Caco-2 (cell line): ENCODE measurements around the gene TMEM250. TPM values are rescaled to one million over a fixed set of nuclear protein-coding genes. Genes with fewer than 3 reads are reported as not detected.
A peak's percentile ranks its signal among the peaks of the same experiment; 100 is the strongest.

Experiments
- BruUV-seq: library from RNA; stranded (reverse); fragments of 400-500 nt; replicated peaks from 2 replicates; lab custom pipeline; 2021; lab: Mats Ljungman, UMichigan
- CTCF ChIA-PET: fragments of 300-600 bp; sonication (Branson Sonifier 250); formaldehyde crosslinking; loops from one replicate; lab custom pipeline; 2022; ENCODE audit warnings: antibody characterized with exemption; lab: Charles Lee
- POLR2A ChIA-PET: fragments of 300-600 bp; sonication (Branson Sonifier 250); formaldehyde crosslinking; loops from one replicate; lab custom pipeline; 2022; ENCODE audit warnings: antibody characterized with exemption; lab: Charles Lee
- DNase-seq, 2 experiments: peaks; one replicate each; pipeline versions ENCODE4 v3.0.0 to v3.0.0-alpha.2; 2020 to 2022
- H3K27me3 ChIP-seq: replicated peaks from 2 replicates; pipeline ENCODE4 v1.6.0; 2011; ENCODE audit warnings: low read length; ENCODE audit not compliant: control insufficient read depth, insufficient read depth
- H3K36me3 ChIP-seq: 2 replicates; pipeline ENCODE4 v1.5.1; 2011; ENCODE audit warnings: low read length; ENCODE audit not compliant: control insufficient read depth, insufficient read depth
- H3K4me1 ChIP-seq: fragments of 250-450 bp; sonication (Bioruptor Pico); 2 replicates; pipeline ENCODE4 v1.5.1; 2020; ENCODE audit warnings: mild to moderate bottlenecking
- H3K4me3 ChIP-seq: 2 replicates; pipeline ENCODE4 v1.5.1; 2011; ENCODE audit warnings: low read depth, mild to moderate bottlenecking, control low read depth, low read length
- H3K9me3 ChIP-seq: fragments of 250-450 bp; sonication (Bioruptor Pico); 2 replicates; pipeline ENCODE4 v1.5.1; 2020; ENCODE audit warnings: mild to moderate bottlenecking, moderate library complexity
- H3K27ac Mint-ChIP-seq: one replicate; pipeline ENCODE4 v1.8.0; 2022; ENCODE audit warnings: mixed read lengths; ENCODE audit not compliant: unreplicated experiment
- H3K27me3 Mint-ChIP-seq: one replicate; pipeline ENCODE4 v1.8.0; 2022; ENCODE audit warnings: mixed read lengths; ENCODE audit not compliant: insufficient read depth, unreplicated experiment
- H3K36me3 Mint-ChIP-seq: one replicate; pipeline ENCODE4 v1.8.0; 2022; ENCODE audit warnings: mild to moderate bottlenecking, mixed read lengths; ENCODE audit not compliant: insufficient read depth, unreplicated experiment
- H3K4me1 Mint-ChIP-seq: one replicate; pipeline ENCODE4 v1.8.0; 2022; ENCODE audit warnings: low read depth, mixed read lengths; ENCODE audit not compliant: unreplicated experiment
- H3K4me3 Mint-ChIP-seq: one replicate; pipeline ENCODE4 v1.8.0; 2022; ENCODE audit warnings: mild to moderate bottlenecking, moderate library complexity, mixed read lengths; ENCODE audit not compliant: unreplicated experiment
- H3K9me3 Mint-ChIP-seq: one replicate; pipeline ENCODE4 v1.8.0; 2022; ENCODE audit warnings: mixed read lengths; ENCODE audit not compliant: unreplicated experiment
- intact Hi-C: fragments of 100-400 bp; cut with micrococcal nuclease; formaldehyde crosslinking; loops from one replicate; pipeline ENCODE4 v1.10.0; 2022; ENCODE audit not compliant: unreplicated experiment
- total RNA-seq: library from RNA; stranded (reverse); gene quantifications from 2 replicates; pipeline ENCODE4 v1.2.3, GENCODE V29; 2022
- TF ChIP-seq, protein P1 (sequence below), 2 experiments: fragments of 200-600 bp in 1 of 2; IDR thresholded peaks; 1 replicate in 1 of 2; 2 replicates in 1 of 2; pipeline versions ENCODE4 v1.5.1 to v1.8.0; 2011 to 2022; ENCODE audit warnings: antibody characterized with exemption in 1 of 2, control low read depth in 1 of 2, inconsistent platforms in 1 of 2, low read depth in 1 of 2, low read length in 1 of 2, mild to moderate bottlenecking in 1 of 2, moderate library complexity in 1 of 2; ENCODE audit not compliant: insufficient read depth in 1 of 2, severe bottlenecking in 1 of 2, unreplicated experiment in 1 of 2

Gene TMEM250
- total RNA-seq, 1 experiment from 2014 or later: 38.2 TPM

DNA sequence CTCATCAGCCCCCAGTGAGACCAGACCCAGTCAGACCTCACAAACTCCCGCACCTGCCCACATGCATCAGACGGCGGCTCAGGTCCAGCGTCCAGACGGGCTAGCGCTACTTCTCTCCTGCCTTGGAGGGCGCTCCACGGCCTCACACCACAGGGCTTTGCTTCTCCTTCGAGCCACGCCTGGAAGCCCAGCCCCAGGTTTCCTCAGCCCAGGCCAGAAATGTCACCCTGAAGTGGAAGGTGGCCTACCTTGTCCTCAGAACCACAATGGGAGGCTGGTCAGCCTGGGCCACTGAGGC, 26.4 kb downstream of the TMEM250 start:
- no peaks in the 10 kb centered on the region for H3K4me1 Mint-ChIP-seq
- no peaks in the 10 kb centered on the region for H3K36me3 ChIP-seq

DNA sequence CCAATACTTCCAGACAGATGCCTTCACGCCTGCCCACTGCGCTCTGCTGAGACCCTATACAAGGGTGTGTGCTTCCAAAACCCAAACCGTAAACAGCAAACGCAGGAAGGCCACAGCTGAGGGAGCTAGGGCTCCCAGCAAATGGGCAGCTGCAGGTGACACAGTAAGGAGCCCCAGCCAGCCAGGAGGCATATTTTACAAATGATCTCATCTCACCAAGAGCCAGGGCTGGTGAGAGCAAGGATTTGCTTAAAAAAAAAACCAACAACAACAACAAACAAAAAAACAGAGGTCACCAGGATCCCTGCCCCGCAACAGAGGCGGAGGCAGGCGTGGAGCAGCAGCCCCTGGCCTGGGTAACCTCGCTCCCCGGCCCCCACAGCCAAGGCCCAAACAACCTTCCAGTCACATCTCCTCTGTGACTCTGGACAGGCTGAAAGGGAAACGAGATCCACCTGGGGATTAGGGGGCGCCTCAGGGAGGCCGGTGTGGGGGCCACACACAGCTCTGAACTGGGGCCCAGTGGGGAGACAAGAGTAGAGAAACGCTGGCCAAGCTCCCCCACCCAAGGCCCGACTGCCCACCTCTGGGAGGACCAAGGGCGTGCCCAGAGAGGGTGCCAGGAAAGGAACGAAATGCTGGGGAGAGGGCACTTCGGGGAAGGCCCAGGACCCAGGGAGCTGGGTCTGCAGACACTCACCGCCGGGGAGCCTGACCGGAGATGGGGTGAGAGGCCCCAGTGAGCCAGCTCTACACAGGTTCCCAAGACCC, 26.9 kb downstream of the TMEM250 start:
- Histone ChIP-seq H3K4me1 (peaks cover 14% of the 10 kb centered on the region), H3K4me3 (no peak overlapping the region), H3K36me3 (no peaks in the 10 kb centered on the region), H3K9me3 (no peaks in the 10 kb centered on the region), H3K27me3 (no peaks in the 10 kb centered on the region)
- no peak for DNase-seq
- H3K9me3 Mint-ChIP-seq: no peaks in the 10 kb centered on the region
- H3K27me3 Mint-ChIP-seq: no peaks in the 10 kb centered on the region
- no peaks in the 10 kb centered on the region for H3K4me1 Mint-ChIP-seq
- CTCF ChIA-PET: no interaction called here
- H3K4me3 Mint-ChIP-seq: no peak overlapping the region
- intact Hi-C loops: no loop called here
- BruUV-seq: no TSS peak
- H3K27ac Mint-ChIP-seq: peak overlapping the region; percentile 53
- H3K36me3 Mint-ChIP-seq: peaks cover 9% of the 10 kb centered on the region
- POLR2A ChIA-PET: no interaction called here
- TF ChIP-seq, protein P1, sequence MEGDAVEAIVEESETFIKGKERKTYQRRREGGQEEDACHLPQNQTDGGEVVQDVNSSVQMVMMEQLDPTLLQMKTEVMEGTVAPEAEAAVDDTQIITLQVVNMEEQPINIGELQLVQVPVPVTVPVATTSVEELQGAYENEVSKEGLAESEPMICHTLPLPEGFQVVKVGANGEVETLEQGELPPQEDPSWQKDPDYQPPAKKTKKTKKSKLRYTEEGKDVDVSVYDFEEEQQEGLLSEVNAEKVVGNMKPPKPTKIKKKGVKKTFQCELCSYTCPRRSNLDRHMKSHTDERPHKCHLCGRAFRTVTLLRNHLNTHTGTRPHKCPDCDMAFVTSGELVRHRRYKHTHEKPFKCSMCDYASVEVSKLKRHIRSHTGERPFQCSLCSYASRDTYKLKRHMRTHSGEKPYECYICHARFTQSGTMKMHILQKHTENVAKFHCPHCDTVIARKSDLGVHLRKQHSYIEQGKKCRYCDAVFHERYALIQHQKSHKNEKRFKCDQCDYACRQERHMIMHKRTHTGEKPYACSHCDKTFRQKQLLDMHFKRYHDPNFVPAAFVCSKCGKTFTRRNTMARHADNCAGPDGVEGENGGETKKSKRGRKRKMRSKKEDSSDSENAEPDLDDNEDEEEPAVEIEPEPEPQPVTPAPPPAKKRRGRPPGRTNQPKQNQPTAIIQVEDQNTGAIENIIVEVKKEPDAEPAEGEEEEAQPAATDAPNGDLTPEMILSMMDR (IDR thresholded peaks at IDR 0.05; ENCODE audit: insufficient read depth in 1 of 2, low read depth in 1 of 2, low read length in 1 of 2, severe bottlenecking in 1 of 2, unreplicated experiment in 1 of 2): no peak

More for the DNA sequence above, 26.4 kb downstream of the TMEM250 start:
- Mint-ChIP-seq H3K36me3 (peaks cover 9% of the 10 kb centered on the region), H3K27me3 (no peaks in the 10 kb centered on the region), H3K4me3 (no peak overlapping the region), H3K9me3 (no peaks in the 10 kb centered on the region), H3K27ac (peak overlapping the region; percentile 50)
- intact Hi-C loops: no loop called here
- Histone ChIP-seq H3K9me3 (no peaks in the 10 kb centered on the region), H3K4me3 (no peak overlapping the region), H3K4me1 (peaks cover 14% of the 10 kb centered on the region), H3K27me3 (no peaks in the 10 kb centered on the region)
- TF ChIP-seq, protein P1 (IDR thresholded peaks at IDR 0.05; ENCODE audit: insufficient read depth in 1 of 2, low read depth in 1 of 2, low read length in 1 of 2, severe bottlenecking in 1 of 2, unreplicated experiment in 1 of 2): no peak
- BruUV-seq: no TSS peak
- POLR2A ChIA-PET: no interaction called here
- CTCF ChIA-PET: no interaction called here
- DNase-seq: no peak

DNA sequence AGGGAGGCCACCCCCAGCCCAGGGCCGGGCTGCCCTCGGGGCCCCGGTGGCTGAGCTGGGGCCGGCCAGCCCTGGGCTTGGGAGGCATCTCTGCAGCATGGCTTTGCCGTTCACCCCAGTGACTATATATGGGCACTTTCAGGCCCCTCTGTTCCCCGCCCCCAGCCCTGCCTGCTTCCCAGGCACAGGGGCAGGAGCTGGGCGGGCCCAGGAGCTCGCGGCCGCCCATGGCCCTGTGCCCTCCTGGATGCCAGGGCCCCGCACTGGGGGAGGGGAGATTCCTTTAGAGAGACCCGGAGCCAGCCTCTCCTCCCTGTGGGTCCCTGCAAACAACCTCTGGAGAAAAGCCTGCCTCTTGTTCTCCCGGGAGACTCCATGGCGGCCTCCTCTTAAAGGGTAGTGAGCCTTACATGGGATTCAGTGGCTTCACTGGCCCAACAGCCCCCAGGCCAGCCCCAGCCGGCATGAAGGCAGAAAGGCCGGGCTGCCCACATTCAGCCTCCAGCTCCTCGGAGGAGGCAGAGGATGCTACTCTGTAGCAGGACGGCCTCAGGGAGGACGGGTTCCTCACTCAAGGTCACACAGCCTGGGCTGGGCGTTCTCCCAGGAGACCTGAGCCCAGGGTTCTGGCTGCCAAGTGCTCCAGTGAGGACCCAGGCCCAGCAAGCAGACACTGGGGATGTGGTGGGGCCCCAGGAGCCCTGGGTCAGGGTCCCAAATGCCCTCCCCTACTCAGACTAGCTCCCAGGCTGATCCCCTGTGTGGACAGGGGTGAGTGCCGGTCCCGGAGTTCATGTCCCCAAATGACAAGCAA, 27.7 kb downstream of the TMEM250 start:
- TF ChIP-seq, protein P1 (IDR thresholded peaks at IDR 0.05; ENCODE audit: insufficient read depth in 1 of 2, low read depth in 1 of 2, low read length in 1 of 2, severe bottlenecking in 1 of 2, unreplicated experiment in 1 of 2): no peak
- Mint-ChIP-seq H3K4me1 (no peaks in the 10 kb centered on the region), H3K4me3 (no peak overlapping the region), H3K27ac (peak overlapping the region; percentile 53), H3K9me3 (no peaks in the 10 kb centered on the region), H3K36me3 (peaks cover 9% of the 10 kb centered on the region), H3K27me3 (no peaks in the 10 kb centered on the region)
- no TSS peak for BruUV-seq
- CTCF ChIA-PET: no interaction called here
- POLR2A ChIA-PET: no interaction called here
- Histone ChIP-seq H3K4me3 (no peak overlapping the region), H3K36me3 (no peaks in the 10 kb centered on the region), H3K9me3 (no peaks in the 10 kb centered on the region), H3K4me1 (peaks cover 12% of the 10 kb centered on the region), H3K27me3 (no peaks in the 10 kb centered on the region)
- DNase-seq: no peak
- intact Hi-C loops: no loop called here
